Measurements from ENCODE around the gene FHOD3.
"Not testable (repeated sequence)": the region's sequence is repeated elsewhere in the genome, so short reads cannot be mapped to it uniquely, and the experiment has no call there.

The FHOD3 gene

GRCh38 chr18:36814994-36815393 lies 517.5 kb downstream of the FHOD3 start:
- DNase-seq = peak in 1 of 2 experiments; percentile 11

DNA sequence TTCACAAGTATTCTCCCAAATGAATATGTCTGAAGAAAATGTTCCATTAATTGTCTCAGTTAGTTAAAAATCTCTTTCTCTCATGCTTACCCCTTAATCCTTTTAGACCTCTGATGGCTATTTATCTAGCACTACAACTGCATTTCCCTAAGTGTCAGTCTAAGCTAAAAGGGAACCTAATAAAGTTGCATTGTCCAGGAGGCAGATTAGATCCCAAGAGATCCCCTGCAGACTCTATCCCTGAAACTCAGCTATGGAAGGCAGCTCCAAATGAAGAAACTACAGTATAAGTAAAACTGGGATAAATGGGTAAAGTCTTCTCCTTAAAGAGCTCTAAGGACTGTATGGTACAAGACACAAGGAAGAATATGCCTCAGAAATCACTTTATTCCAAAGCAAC lies 518.6 kb downstream of the FHOD3 start:
- DNase-seq = not testable (repeated sequence)

DNA sequence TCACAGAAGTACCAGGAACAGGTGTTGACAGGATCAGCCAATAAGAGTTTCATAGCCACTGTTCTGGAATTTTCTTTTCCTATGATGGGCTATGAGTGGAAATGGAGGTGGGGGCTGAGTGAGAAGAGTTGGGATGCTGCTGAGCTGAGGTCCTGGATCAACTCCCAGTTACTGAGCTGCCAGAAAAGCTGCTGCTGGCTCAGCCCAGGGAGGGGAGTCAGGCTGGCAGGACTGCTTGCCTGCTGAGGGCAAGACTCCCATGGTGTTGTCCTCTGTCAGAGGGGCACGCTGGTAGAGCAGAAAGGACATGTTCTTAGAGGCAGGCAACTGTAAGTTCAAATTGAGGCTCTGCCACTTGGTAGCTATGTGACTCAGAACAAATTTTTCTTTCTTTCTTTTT lies 519.5 kb downstream of the FHOD3 start:
- no peak for DNase-seq

DNA sequence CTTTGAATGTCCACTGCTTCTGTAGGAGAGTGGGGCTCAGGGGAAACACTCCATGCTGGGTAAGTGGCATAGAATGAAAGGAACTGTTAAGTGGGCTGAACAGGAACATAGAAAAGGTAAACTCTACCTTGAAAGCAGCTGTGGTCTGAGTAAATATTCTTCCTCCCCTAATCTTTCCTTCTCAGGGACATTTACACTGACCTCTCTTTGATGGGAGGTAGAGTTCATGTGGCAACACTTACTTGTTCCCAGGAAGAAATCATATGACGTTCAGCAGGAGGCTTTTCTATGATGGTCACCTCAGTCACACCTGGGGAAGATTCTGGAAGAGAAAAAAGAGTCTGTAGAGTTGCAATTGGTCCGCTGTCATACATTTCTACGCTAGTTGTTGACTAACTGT lies 521.1 kb downstream of the FHOD3 start:
- no peak for DNase-seq

GRCh38 chr18:36819621-36820020 lies 522.1 kb downstream of the FHOD3 start:
- no peak for DNase-seq

DNA sequence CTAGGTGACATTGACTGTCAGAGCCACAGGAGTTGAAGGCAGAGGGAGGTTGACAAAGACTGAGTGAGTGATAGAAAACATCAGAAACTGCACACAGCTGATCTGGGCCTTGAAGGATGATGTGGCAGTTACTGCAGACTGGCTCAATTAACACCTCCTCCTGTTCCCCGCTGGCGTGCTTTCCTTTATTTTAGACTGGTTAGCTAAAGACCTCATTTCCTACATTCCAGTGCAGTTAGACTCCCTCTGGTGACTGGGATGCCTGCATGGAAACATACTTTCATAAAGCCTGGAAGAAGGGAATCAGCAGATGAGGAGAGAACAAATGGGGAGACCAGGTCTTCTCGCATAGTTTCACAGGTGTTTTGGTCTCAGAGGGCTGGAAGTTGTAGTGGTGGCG lies 524.2 kb downstream of the FHOD3 start:
- DNase-seq = no peak

DNA sequence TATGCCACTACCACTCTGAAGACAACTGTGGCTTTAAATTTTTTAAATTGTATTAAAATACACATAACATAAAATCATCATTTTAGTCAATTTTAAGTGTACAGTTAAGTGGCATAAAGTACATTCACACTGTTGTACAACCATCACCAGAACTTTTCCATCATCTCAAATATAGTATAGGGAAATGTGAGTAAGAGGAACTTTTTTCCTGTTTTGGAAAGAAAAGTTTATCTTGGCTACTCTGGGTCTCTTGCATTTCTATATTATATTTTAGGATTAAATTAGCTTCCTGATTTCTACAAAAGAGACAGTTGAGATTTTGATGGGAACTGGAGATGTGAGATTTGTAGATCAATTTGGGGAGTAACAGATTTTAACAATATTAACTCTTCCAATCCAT lies 528.0 kb downstream of the FHOD3 start:
- no peak for DNase-seq

DNA sequence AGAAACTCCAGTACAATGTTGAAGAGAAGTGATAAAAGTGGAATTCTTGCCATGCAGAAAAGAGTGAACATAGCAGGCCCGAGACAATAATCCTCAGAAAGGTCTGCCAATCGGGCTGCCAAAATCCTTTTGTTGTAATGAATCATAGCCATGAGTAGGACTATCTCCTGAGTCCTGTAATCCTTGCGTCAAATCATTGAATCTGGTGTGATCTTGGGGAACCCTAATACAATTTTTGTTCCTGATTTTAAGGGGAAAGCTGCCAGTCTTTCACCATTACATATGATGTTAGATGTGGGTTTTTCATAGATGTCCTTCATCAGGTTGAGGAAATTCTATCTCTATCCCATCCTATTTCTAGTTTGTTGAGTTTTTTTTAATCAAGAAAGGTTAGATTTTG lies 529.0 kb downstream of the FHOD3 start:
- DNase-seq = no peak

- DNase-seq = peak in 1 of 2 experiments; percentile 11
These were observed 530.7 kb downstream of the FHOD3 start for GRCh38 chr18:36828157-36828629.

GRCh38 chr18:36828630-36829361 lies 531.3 kb downstream of the FHOD3 start, which contains the start of the genes KIAA1328 and TPGS2:
Gene KIAA1328, plus strand, starts transcription at chr18:36829127. Its CDS starts 12 bp downstream, at chr18:36829139.
Gene TPGS2, minus strand, starts transcription at chr18:36829002. Its CDS starts 235 bp downstream, at chr18:36828767.
- DNase-seq = peak; percentile 91 to 93
